ENCODE measurements around the gene PLCZ1. TPM values are rescaled to one million over a fixed set of nuclear protein-coding genes. Genes with fewer than 3 reads are reported as not detected.

Gene PLCZ1
- total RNA-seq, 2 experiments from 2014 or later = not detected

GRCh38 chr12:18720690-18721089, 17.1 kb downstream of the PLCZ1 start:
- ChIA-PET POLR2A (no interaction called here), CTCF (no interaction called here)
- intact Hi-C loops (cut with DNase I, micrococcal nuclease) = no loop called here
- Histone ChIP-seq H3K27me3 (ENCODE audit: control insufficient read depth in 1 of 2, insufficient read depth in 2 of 2, low read length in 2 of 2) (no peaks in the 10 kb centered on the region), H3K9me3 (ENCODE audit: control insufficient read depth in 1 of 2, insufficient read depth in 1 of 2, low read length in 2 of 2) (no peaks in the 10 kb centered on the region), H3K27ac (ENCODE audit: low read depth in 1 of 2, low read length in 2 of 2) (no peak overlapping the region), H3K4me1 (ENCODE audit: insufficient read depth, low read length) (no peaks in the 10 kb centered on the region), H3K4me3 (ENCODE audit: low read length) (no peak overlapping the region), H3K36me3 (ENCODE audit: insufficient read depth, low read length) (no peaks in the 10 kb centered on the region)
- Mint-ChIP-seq H3K4me1 (ENCODE audit: low read depth) (no peaks in the 10 kb centered on the region), H3K27me3 (no peaks in the 10 kb centered on the region), H3K27ac (no peak overlapping the region), H3K4me3 (no peak overlapping the region), H3K9me3 (peaks cover 2% of the 10 kb centered on the region), H3K36me3 (ENCODE audit: low read depth) (no peaks in the 10 kb centered on the region)
- ATAC-seq (ENCODE audit: poor library complexity) (no peak), DNase-seq (no peak)
- TF ChIP-seq, protein P1, sequence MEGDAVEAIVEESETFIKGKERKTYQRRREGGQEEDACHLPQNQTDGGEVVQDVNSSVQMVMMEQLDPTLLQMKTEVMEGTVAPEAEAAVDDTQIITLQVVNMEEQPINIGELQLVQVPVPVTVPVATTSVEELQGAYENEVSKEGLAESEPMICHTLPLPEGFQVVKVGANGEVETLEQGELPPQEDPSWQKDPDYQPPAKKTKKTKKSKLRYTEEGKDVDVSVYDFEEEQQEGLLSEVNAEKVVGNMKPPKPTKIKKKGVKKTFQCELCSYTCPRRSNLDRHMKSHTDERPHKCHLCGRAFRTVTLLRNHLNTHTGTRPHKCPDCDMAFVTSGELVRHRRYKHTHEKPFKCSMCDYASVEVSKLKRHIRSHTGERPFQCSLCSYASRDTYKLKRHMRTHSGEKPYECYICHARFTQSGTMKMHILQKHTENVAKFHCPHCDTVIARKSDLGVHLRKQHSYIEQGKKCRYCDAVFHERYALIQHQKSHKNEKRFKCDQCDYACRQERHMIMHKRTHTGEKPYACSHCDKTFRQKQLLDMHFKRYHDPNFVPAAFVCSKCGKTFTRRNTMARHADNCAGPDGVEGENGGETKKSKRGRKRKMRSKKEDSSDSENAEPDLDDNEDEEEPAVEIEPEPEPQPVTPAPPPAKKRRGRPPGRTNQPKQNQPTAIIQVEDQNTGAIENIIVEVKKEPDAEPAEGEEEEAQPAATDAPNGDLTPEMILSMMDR (IDR thresholded peaks at IDR 0.05) = no peak

DNA sequence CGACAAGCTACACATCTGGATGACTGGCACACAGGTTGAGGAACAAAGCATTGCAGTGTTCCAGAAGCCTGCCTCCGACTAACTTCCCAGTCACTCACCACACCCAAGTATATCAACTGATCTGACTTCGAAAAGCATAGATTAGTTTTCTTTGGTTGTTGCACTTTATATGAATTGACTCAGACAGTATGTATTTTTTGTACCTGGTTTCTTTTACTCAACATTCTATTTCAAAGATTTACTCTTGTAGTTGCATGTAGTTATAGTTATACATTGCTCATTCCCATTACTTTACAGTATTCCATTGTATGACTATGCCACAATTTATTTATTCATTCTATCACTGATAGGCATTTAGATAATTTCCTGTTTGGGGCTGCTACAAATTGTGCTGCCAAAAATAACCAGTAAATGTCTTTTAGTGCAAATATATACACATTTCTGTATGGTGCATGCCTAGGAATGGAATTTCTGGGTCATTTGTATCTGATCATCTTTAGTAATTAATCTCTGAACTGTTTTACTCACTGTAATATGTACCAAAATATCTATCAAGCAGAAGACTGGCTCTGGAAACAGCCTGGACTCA, 17.8 kb downstream of the PLCZ1 start:
- Histone ChIP-seq H3K4me3 (ENCODE audit: low read length) (no peak overlapping the region), H3K4me1 (ENCODE audit: insufficient read depth, low read length) (no peaks in the 10 kb centered on the region), H3K27me3 (ENCODE audit: control insufficient read depth in 1 of 2, insufficient read depth in 2 of 2, low read length in 2 of 2) (no peaks in the 10 kb centered on the region), H3K27ac (ENCODE audit: low read depth in 1 of 2, low read length in 2 of 2) (no peak overlapping the region), H3K9me3 (ENCODE audit: control insufficient read depth in 1 of 2, insufficient read depth in 1 of 2, low read length in 2 of 2) (no peaks in the 10 kb centered on the region), H3K36me3 (ENCODE audit: insufficient read depth, low read length) (no peaks in the 10 kb centered on the region)
- POLR2A ChIA-PET = no interaction called here
- Mint-ChIP-seq H3K27ac (no peak overlapping the region), H3K9me3 (peaks cover 2% of the 10 kb centered on the region), H3K4me3 (no peak overlapping the region), H3K27me3 (no peaks in the 10 kb centered on the region), H3K36me3 (ENCODE audit: low read depth) (no peaks in the 10 kb centered on the region), H3K4me1 (ENCODE audit: low read depth) (no peaks in the 10 kb centered on the region)
- TF ChIP-seq, protein P1 (IDR thresholded peaks at IDR 0.05) = no peak
- intact Hi-C loops (cut with DNase I, micrococcal nuclease) = no loop called here
- no peak for ATAC-seq (ENCODE audit: poor library complexity)
- CTCF ChIA-PET = no interaction called here
- DNase-seq = no peak

- ChIA-PET CTCF (no interaction called here), POLR2A (no interaction called here)
- DNase-seq = no peak
- H3K4me3 Mint-ChIP-seq = no peak overlapping the region
- ATAC-seq (ENCODE audit: poor library complexity) = no peak
- H3K27me3 Mint-ChIP-seq = no peaks in the 10 kb centered on the region
- H3K4me1 ChIP-seq (ENCODE audit: insufficient read depth, low read length) = no peaks in the 10 kb centered on the region
- no peaks in the 10 kb centered on the region for H3K27me3 ChIP-seq (ENCODE audit: control insufficient read depth in 1 of 2, insufficient read depth in 2 of 2, low read length in 2 of 2)
- no peaks in the 10 kb centered on the region for H3K36me3 ChIP-seq (ENCODE audit: insufficient read depth, low read length)
- no peak overlapping the region for H3K27ac Mint-ChIP-seq
- H3K9me3 Mint-ChIP-seq = peaks cover 2% of the 10 kb centered on the region
- H3K36me3 Mint-ChIP-seq (ENCODE audit: low read depth) = no peaks in the 10 kb centered on the region
- H3K9me3 ChIP-seq (ENCODE audit: control insufficient read depth in 1 of 2, insufficient read depth in 1 of 2, low read length in 2 of 2) = no peaks in the 10 kb centered on the region
- H3K4me3 ChIP-seq (ENCODE audit: low read length) = no peak overlapping the region
- TF ChIP-seq, protein P1 (IDR thresholded peaks at IDR 0.05) = no peak
- intact Hi-C loops (cut with DNase I, micrococcal nuclease) = no loop called here
- H3K27ac ChIP-seq (ENCODE audit: low read depth in 1 of 2, low read length in 2 of 2) = no peak overlapping the region
- H3K4me1 Mint-ChIP-seq (ENCODE audit: low read depth) = no peaks in the 10 kb centered on the region
Observed at GRCh38 chr12:18718462-18718861, 19.4 kb downstream of the PLCZ1 start.

Measured in CD4-positive, alpha-beta T cell (primary cell).